GM12865 (cell line): ENCODE results near the gene TBC1D17.

Experiments used
- DNase-seq: peaks from one replicate; pipeline ENCODE4 v3.0.0; 2010; ENCODE audit warnings: low read depth
- H3K4me3 ChIP-seq: 2 replicates; pipeline ENCODE4 v1.5.1; 2011; ENCODE audit warnings: mild to moderate bottlenecking, low read depth, low read length, control low read depth
- TF ChIP-seq, protein P1 (sequence below): IDR thresholded peaks from 2 replicates; pipeline ENCODE4 v1.5.1; 2011; ENCODE audit warnings: low read length, control low read depth, low read depth, inconsistent platforms; ENCODE audit not compliant: insufficient read depth; ENCODE audit errors: missing control alignments

The TBC1D17 gene

DNA sequence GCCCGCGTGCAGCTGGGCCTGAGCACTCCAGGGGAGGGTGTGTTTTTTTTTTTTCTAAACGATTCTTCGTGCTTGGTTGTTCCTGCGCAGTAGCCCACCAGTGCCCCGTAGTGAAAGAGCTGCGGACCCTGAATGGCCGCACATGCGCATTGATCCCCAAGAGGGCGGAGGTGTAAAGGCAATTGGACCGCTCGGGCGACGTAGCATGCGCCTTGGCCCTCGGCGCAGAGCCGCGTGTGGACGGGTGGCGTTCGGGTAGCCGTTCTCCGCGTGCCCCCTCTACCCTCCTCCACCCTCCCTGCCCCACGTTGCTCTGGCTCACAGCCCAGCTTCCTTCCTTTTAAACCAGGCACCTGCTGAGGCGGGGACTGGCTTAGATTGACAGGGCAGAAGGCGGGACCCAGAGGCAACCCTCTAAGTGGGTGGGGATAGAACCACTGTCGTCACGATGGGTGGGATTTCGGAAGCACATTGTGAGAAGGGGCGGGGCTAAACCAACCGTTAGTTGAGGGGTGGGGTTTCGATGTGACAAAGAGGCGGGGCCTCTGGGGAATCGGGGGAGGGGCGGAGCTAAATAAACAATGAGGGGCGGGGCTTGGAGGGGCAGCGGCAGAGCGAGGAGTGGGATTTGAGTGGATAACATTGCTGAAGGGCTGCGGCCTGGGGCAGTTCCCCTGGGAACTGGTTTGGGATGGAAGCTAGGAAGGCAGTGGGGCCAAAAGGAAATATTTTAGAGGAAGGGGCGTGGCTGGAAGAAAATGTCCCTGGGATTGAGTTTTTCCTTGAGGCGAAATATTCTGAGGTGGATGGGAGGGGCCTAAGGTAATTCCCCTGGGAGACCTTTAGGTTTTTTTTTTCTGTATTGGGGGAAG, 52.3 kb downstream of the TBC1D17 start:
- TF ChIP-seq, protein P1, sequence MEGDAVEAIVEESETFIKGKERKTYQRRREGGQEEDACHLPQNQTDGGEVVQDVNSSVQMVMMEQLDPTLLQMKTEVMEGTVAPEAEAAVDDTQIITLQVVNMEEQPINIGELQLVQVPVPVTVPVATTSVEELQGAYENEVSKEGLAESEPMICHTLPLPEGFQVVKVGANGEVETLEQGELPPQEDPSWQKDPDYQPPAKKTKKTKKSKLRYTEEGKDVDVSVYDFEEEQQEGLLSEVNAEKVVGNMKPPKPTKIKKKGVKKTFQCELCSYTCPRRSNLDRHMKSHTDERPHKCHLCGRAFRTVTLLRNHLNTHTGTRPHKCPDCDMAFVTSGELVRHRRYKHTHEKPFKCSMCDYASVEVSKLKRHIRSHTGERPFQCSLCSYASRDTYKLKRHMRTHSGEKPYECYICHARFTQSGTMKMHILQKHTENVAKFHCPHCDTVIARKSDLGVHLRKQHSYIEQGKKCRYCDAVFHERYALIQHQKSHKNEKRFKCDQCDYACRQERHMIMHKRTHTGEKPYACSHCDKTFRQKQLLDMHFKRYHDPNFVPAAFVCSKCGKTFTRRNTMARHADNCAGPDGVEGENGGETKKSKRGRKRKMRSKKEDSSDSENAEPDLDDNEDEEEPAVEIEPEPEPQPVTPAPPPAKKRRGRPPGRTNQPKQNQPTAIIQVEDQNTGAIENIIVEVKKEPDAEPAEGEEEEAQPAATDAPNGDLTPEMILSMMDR: no peak
- H3K4me3 ChIP-seq: peak overlapping the region; percentile 82
- peak; percentile 99 for DNase-seq

DNA sequence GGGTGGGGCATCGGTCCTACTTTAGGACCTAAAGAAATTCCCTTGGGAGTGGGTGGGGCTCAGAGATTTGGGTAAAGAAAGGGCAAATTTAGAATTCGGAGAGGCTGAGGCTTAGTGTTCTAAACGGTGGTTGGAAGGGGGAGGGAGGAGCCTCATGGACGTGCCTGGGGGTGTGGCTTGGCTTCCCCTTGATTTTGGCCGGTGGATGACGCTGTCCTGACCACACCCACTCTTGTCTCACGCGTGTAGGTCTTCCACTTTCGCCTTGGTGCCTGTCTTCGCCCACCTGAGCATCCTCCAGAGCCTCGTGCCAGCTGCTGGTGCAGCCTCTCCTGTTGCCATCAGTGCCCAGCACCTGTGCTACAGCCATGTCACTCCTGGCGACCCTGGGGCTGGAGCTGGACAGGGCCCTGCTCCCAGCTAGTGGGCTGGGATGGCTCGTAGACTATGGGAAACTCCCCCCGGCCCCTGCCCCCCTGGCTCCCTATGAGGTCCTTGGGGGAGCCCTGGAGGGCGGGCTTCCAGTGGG, 53.0 kb downstream of the TBC1D17 start:
- peak overlapping the region; percentile 82 for H3K4me3 ChIP-seq
- DNase-seq: no peak
- TF ChIP-seq, protein P1: no peak

DNA sequence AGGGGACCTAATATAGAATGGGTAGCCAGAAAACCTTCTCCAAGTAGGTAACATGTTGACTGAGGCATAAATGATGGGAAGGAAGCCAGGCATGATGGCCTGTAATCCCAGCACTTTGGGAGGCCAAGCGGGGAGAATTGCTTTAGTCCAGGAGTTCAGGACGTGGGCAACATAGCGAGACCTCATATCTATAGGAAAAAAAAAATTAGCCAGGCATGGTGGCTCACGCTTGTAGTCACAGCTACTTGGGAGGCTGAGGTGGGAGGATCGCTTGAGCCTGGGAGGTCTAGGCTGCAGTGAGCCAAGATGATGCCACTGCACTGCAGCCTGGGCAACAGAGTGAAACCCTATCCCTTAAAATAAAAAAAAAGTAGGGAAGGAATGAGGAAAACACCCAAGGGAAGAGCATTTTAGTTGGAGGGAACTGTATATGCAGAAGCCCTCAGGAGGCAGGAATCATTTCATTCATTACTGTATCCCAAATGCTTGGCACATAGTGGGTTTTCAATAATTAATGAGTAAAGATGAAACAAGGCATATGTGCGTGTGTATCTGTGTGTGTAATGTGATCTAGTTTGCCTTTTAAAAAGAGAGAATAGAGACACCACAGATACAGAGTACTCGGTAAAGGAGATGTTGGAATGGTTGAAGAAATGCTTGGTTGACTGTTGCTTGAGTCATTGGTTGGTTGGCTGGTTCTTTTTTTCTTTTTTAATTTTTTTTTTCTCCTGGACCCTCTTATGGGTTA, 54.0 kb downstream of the TBC1D17 start:
- DNase-seq: no peak
- no peak overlapping the region for H3K4me3 ChIP-seq
- TF ChIP-seq, protein P1: no peak

DNA sequence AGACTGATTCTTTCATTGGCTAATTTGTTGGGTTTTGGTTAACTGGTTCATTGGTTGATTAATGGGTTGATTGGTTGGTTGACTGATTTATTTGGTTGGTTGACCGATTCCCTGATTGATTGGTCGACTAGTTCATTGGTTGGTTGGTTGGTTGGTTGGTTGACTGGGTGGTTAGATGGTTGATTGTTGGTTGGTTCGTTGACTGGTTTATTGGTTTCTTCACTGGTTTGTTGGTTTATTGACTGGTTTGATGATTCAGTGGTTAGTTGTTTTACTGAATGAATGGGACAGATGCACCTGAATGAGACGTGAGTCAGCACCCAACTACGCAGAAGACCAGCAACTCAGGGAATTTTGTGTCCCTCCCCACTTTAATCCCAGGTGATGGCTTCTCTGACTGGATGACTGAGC, 54.5 kb downstream of the TBC1D17 start:
- TF ChIP-seq, protein P1: no peak
- H3K4me3 ChIP-seq: no peak overlapping the region
- DNase-seq: no peak

DNA sequence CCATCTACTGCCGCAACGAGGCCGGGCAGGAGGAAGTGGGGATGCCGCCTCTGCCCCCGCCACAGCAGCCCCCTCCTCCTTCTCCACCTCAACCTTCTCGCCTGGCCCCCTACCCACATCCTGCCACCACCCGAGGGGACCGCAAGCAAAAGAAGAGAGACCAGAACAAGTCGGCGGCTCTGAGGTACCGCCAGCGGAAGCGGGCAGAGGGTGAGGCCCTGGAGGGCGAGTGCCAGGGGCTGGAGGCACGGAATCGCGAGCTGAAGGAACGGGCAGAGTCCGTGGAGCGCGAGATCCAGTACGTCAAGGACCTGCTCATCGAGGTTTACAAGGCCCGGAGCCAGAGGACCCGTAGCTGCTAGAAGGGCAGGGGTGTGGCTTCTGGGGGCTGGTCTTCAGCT, 55.2 kb downstream of the TBC1D17 start:
- no peak for DNase-seq
- TF ChIP-seq, protein P1: no peak
- H3K4me3 ChIP-seq: no peak overlapping the region

DNA sequence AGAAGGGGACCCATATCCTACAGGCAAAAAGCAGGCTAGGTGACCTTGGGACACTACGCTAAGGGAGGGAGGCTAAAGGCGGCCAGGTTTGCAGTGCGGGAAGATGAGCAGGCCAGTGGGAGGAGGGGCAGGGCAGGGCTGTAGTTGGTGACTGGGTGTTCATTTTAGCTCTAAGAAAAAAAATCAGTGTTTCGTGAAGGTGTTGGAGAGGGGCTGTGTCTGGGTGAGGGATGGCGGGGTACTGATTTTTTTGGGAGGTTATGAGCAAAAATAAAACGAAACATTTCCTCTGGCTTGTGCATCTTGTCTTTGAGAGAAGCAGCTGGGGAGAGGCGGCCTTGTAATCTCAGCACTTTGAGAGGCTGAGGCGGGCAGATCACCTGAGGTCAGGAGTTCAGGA, 56.1 kb downstream of the TBC1D17 start:
- DNase-seq: no peak
- TF ChIP-seq, protein P1: no peak
- H3K4me3 ChIP-seq: no peak overlapping the region
